H1 (cell line): ENCODE measurements around the gene WNT9A. TPM values are rescaled to one million over a fixed set of nuclear protein-coding genes. Genes with fewer than 3 reads are reported as not detected.

ENCODE experiments used
- CTCF ChIA-PET: fragments of 300-600 bp; sonication (Branson Sonifier 250); formaldehyde crosslinking; loops from one replicate; lab custom pipeline; 2021; ENCODE audit not compliant: partially characterized antibody; lab: Charles Lee
- POLR2A ChIA-PET: fragments of 300-600 bp; sonication (Branson Sonifier 250); formaldehyde crosslinking; loops from one replicate; lab custom pipeline; 2021; ENCODE audit warnings: inconsistent platforms; ENCODE audit not compliant: partially characterized antibody; lab: Charles Lee
- DNase-seq, 2 experiments: peaks; one replicate each; pipeline versions ENCODE4 v3.0.0 to v3.0.0-alpha.2; 2010 to 2022; ENCODE audit warnings: low spot score in 2 of 2, low read depth in 1 of 2, mixed read lengths in 1 of 2
- FAIRE-seq: peaks from 2 replicates; lab custom pipeline; 2011; peaks lifted over from hg19 to GRCh38; lab: Jason Lieb, UNC
- H2AFZ ChIP-seq: 2 replicates; pipeline ENCODE4 v1.8.1; 2012; ENCODE audit warnings: low read length, inconsistent platforms
- H2AK5ac ChIP-seq: 2 replicates; pipeline ENCODE4 v1.6.1; 2013; ENCODE audit warnings: low read depth, low read length
- H2BK120ac ChIP-seq: replicated peaks from 2 replicates; pipeline ENCODE3; 2013; ENCODE audit warnings: low read depth, low read length, inconsistent platforms
- H2BK12ac ChIP-seq: 2 replicates; pipeline ENCODE4 v1.6.1; 2013; ENCODE audit warnings: low read depth, low read length
- H2BK15ac ChIP-seq: 2 replicates; pipeline ENCODE4 v1.6.1; 2013; ENCODE audit warnings: low read length
- H2BK20ac ChIP-seq: 2 replicates; pipeline ENCODE4 v1.6.1; 2013; ENCODE audit warnings: low read length
- H2BK5ac ChIP-seq: 2 replicates; pipeline ENCODE4 v1.6.1; 2013; ENCODE audit warnings: low read depth, low read length
- H3K14ac ChIP-seq: 2 replicates; pipeline ENCODE4 v1.6.1; 2013; ENCODE audit warnings: inconsistent platforms; ENCODE audit not compliant: insufficient read length
- H3K18ac ChIP-seq: 2 replicates; pipeline ENCODE4 v1.6.1; 2013; ENCODE audit warnings: low read length; ENCODE audit errors: extremely low read depth
- H3K23ac ChIP-seq: 2 replicates; pipeline ENCODE4 v1.6.1; 2013; ENCODE audit warnings: inconsistent platforms; ENCODE audit not compliant: insufficient read length
- H3K23me2 ChIP-seq: 2 replicates; pipeline ENCODE4 v1.6.1; 2013; ENCODE audit warnings: low read depth, low read length
- H3K27ac ChIP-seq: 2 replicates; pipeline ENCODE4 v1.6.1; 2011; ENCODE audit warnings: low read depth, low read length, inconsistent platforms
- H3K27me3 ChIP-seq, 4 experiments: replicated peaks in 1 of 4; 1 replicate in 1 of 4; 2 replicates in 3 of 4; pipeline versions ENCODE4 v1.6.1 to v1.8.1; 2011 to 2013; ENCODE audit warnings: low read length in 3 of 4, mild to moderate bottlenecking in 3 of 4, inconsistent platforms in 2 of 4, mixed read lengths in 2 of 4, moderate library complexity in 1 of 4; ENCODE audit not compliant: control insufficient read depth in 3 of 4, insufficient read depth in 3 of 4; ENCODE audit errors: extremely low read depth in 1 of 4
- H3K36me3 ChIP-seq, 4 experiments: 2 replicates each; pipeline versions ENCODE4 v1.6.1 to v1.8.1; 2011 to 2013; ENCODE audit warnings: mild to moderate bottlenecking in 4 of 4, low read length in 3 of 4, moderate library complexity in 2 of 4, control low read depth in 1 of 4, inconsistent platforms in 1 of 4; ENCODE audit not compliant: insufficient read depth in 4 of 4, control insufficient read depth in 2 of 4
- H3K4ac ChIP-seq: replicated peaks from 2 replicates; pipeline ENCODE3; 2013; ENCODE audit warnings: low read length, low read depth, mixed read lengths, inconsistent platforms; ENCODE audit not compliant: insufficient read length
- H3K4me1 ChIP-seq, 4 experiments: replicated peaks in 1 of 4; 1 replicate in 1 of 4; 2 replicates in 3 of 4; pipeline versions ENCODE4 v1.6.1 to v1.8.1; 2011 to 2013; ENCODE audit warnings: low read length in 3 of 4, inconsistent platforms in 2 of 4, mixed read lengths in 1 of 4; ENCODE audit not compliant: insufficient read depth in 4 of 4, control insufficient read depth in 3 of 4
- H3K4me2 ChIP-seq, 2 experiments: 2 replicates each; pipeline versions ENCODE4 v1.6.1 to v1.8.1; 2011 to 2013; ENCODE audit warnings: low read depth in 2 of 2, low read length in 2 of 2, control low read depth in 1 of 2, inconsistent platforms in 1 of 2, mild to moderate bottlenecking in 1 of 2; ENCODE audit not compliant: insufficient read depth in 1 of 2
- H3K4me3 ChIP-seq, 4 experiments: fragments of 200-600, 300-600 bp in 1 of 4; sonication (generic), shearing (Covaris generic), sonication (Bioruptor Twin) in 1 of 4; 2 replicates each; pipeline versions ENCODE4 v1.5.1 to v1.8.1; 2011 to 2016; ENCODE audit warnings: low read length in 4 of 4, low read depth in 3 of 4, control low read depth in 2 of 4, inconsistent platforms in 2 of 4, mild to moderate bottlenecking in 2 of 4, mixed read lengths in 1 of 4, moderate library complexity in 1 of 4; ENCODE audit not compliant: insufficient read depth in 2 of 4; ENCODE audit errors: extremely low read depth in 1 of 4
- H3K56ac ChIP-seq: replicated peaks from 2 replicates; pipeline ENCODE3; 2013; ENCODE audit warnings: low read depth, mild to moderate bottlenecking, mixed read lengths, low read length, inconsistent platforms; ENCODE audit not compliant: insufficient read length
- H3K79me1 ChIP-seq: 2 replicates; pipeline ENCODE4 v1.6.1; 2013; ENCODE audit warnings: low read depth, low read length, control low read depth
- H3K79me2 ChIP-seq, 2 experiments: 2 replicates each; pipeline versions ENCODE4 v1.6.1 to v1.8.1; 2012 to 2013; ENCODE audit warnings: low read length in 2 of 2, mild to moderate bottlenecking in 2 of 2, inconsistent platforms in 1 of 2; ENCODE audit not compliant: insufficient read depth in 2 of 2, control insufficient read depth in 1 of 2
- H3K9ac ChIP-seq, 4 experiments: replicated peaks in 1 of 4; 1 replicate in 1 of 4; 2 replicates in 3 of 4; pipeline versions ENCODE4 v1.6.1 to v1.8.1; 2011 to 2013; ENCODE audit warnings: low read depth in 3 of 4, low read length in 3 of 4, control low read depth in 2 of 4, mild to moderate bottlenecking in 2 of 4, moderate library complexity in 2 of 4, inconsistent platforms in 1 of 4; ENCODE audit errors: extremely low read depth in 1 of 4
- H3K9me3 ChIP-seq, 2 experiments: 2 replicates each; pipeline versions ENCODE4 v1.6.1 to v1.8.1; 2012 to 2013; ENCODE audit warnings: mild to moderate bottlenecking in 2 of 2, moderate library complexity in 2 of 2, control low read depth in 1 of 2, inconsistent platforms in 1 of 2, low read depth in 1 of 2, low read length in 1 of 2, mixed read lengths in 1 of 2; ENCODE audit not compliant: insufficient read depth in 2 of 2
- H4K20me1 ChIP-seq, 2 experiments: replicated peaks in 1 of 2; 2 replicates each; pipeline versions ENCODE3 to v1.8.1; 2011 to 2013; ENCODE audit warnings: inconsistent platforms in 2 of 2, low read length in 2 of 2, mild to moderate bottlenecking in 1 of 2; ENCODE audit not compliant: insufficient read depth in 2 of 2, control insufficient read depth in 1 of 2
- H4K5ac ChIP-seq: 2 replicates; pipeline ENCODE4 v1.6.1; 2013; ENCODE audit warnings: low read length, low read depth, mixed read lengths, inconsistent platforms; ENCODE audit not compliant: insufficient read length
- H4K8ac ChIP-seq: 2 replicates; pipeline ENCODE4 v1.8.0; 2013; ENCODE audit warnings: mild to moderate bottlenecking, moderate library complexity, low read length, inconsistent platforms; ENCODE audit not compliant: insufficient read depth; ENCODE audit errors: extremely low read depth
- H4K91ac ChIP-seq: replicated peaks from 2 replicates; pipeline ENCODE3; 2013; ENCODE audit warnings: low read length, mixed read lengths, inconsistent platforms; ENCODE audit not compliant: insufficient read length
- ZNF274 ChIP-seq: IDR thresholded peaks from 2 replicates; pipeline ENCODE4 v1.7.0; 2012; ENCODE audit warnings: low read length, borderline replicate concordance; ENCODE audit errors: extremely low read depth
- WGBS, 2 experiments: shearing (Covaris generic) in 1 of 2; methylation state at CpG; one replicate each; pipeline versions ENCODE4 v1.1.6 to v1.1.7; 2013 to 2015; ENCODE audit warnings: low lambda C conversion rate in 2 of 2, mixed read lengths in 2 of 2, inconsistent platforms in 1 of 2, low coverage in 1 of 2, missing lambda C conversion rate in 1 of 2; ENCODE audit not compliant: insufficient replicate concordance in 2 of 2, insufficient coverage in 1 of 2, insufficient read length in 1 of 2; ENCODE audit errors: extremely low coverage in 1 of 2, missing lambda C conversion rate in 1 of 2; 5-methylcytosine and 5-hydroxymethylcytosine counted together
- polyA plus RNA-seq, 7 experiments: library from polyadenylated mRNA; depleted of rRNA in 3 of 7; stranded (reverse) in 5 of 7; unstranded in 2 of 7; fragments of >200 nt in 5 of 7; fragments of 200-250 nt in 2 of 7; gene quantifications; 1 replicate in 5 of 7; 2 replicates in 1 of 7; 4 replicates in 1 of 7; pipeline versions ENCODE4 v1.2.1 to v1.2.3, GENCODE V29; 2011 to 2013; ENCODE audit warnings: missing spikeins in 2 of 7, mixed read lengths in 2 of 7
- total RNA-seq: library from RNA; stranded (reverse); fragmentation: NEBNext Ultra II Directional; extraction: Animal tissue kit (Norgen Biotek cat#: 25700); gene quantifications from 2 replicates; pipeline ENCODE4 v1.2.1, GENCODE V29; 2021
- TF ChIP-seq, protein P1 (sequence below): IDR thresholded peaks from 2 replicates; pipeline ENCODE4 v1.6.1; 2012; ENCODE audit warnings: low read length, inconsistent platforms

The WNT9A gene
- total and polyA plus RNA-seq, 2 of the 8 experiments (the other 6 are each of a cell fraction or from before 2014, with no cell fraction given): 1.1 to 1.5 TPM

DNA sequence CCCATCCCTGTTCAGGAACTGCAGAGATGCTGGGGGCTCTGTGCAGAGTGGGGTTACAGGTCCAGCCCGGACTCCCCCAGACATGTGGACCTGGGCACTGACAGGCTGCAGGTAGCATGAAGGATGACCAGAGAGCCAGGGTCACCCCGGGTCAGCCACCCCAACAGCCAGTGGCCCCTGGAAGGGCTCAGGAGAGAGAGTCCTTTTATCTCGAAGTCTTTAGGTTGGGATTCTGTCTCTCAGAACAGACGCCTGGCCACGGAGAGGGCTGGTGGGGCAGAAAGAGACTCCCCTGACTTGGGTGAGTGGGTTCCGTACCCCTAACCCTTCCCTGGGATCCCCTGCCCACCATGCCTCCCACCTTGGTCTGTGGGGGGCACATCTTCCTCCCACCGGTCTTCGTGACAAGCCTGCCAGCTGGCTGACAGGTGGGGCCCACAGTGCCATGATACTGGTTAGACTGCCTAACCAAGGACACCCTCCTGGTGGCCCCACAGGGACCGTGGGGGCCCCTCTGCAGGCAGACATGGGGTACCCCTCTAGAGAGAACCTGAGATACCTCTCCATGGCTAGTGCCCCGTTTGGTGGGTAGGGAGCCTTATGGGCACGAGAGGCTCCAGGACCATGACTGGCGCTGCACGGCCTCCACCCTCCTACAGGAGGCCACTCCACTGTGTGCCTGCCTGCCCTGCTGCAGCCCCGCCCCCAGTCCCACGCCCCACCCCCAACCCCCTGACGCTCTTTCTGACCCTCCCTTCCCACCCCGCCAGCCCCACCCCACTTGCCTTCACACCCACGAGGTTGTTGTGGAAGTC is 24.2 kb downstream of the WNT9A start:
- no peak overlapping the region; the same call in 1 of the 2 replicates for H4K8ac ChIP-seq
- H2AK5ac ChIP-seq: no peak overlapping the region
- POLR2A ChIA-PET: interaction anchor here (1.6 kb wide), 1 partner anchor 11 kb away, joined by 3 read pairs; no protein-coding TSS in a partner anchor
- H4K5ac ChIP-seq: no peak overlapping the region
- no peak overlapping the region; the same call in 1 of the 2 replicates for H3K18ac ChIP-seq
- no peak overlapping the region for H3K27ac ChIP-seq
- no peaks in the 10 kb centered on the region for H3K36me3 ChIP-seq
- CTCF ChIA-PET: interaction anchor here (1.1 to 1.9 kb wide), 3 partner anchors 8 to 16 kb away, joined by 3 to 6 read pairs (median 4); no protein-coding TSS in a partner anchor
- WGBS, 2 experiments: 92% methylated on average over 11 of the region's 18 CpGs; no CpG with 5 or more reads in 1 of the 2 experiments
- H3K56ac ChIP-seq: no peak overlapping the region
- H2AFZ ChIP-seq: no peak overlapping the region
- no peak overlapping the region for H2BK120ac ChIP-seq
- DNase-seq (no peak), FAIRE-seq (no peak)
- H3K14ac ChIP-seq: no peak overlapping the region
- H3K4me3 ChIP-seq: no peak overlapping the region
- no peak overlapping the region for H2BK15ac ChIP-seq
- H3K23me2 ChIP-seq: no peaks in the 10 kb centered on the region
- H2BK20ac ChIP-seq: no peak overlapping the region
- no peak overlapping the region for H3K4ac ChIP-seq
- no peak overlapping the region for H4K91ac ChIP-seq
- no peaks in the 10 kb centered on the region for H3K9me3 ChIP-seq
- peaks cover 0 to 15% (median 8%) of the 10 kb centered on the region in 4 experiments; a peak in 5 of 7 replicates for H3K4me1 ChIP-seq
- H4K20me1 ChIP-seq: peaks cover 0 to 3% of the 10 kb centered on the region in 2 experiments
- no peak for TF ChIP-seq ZNF274
- TF ChIP-seq, protein P1, sequence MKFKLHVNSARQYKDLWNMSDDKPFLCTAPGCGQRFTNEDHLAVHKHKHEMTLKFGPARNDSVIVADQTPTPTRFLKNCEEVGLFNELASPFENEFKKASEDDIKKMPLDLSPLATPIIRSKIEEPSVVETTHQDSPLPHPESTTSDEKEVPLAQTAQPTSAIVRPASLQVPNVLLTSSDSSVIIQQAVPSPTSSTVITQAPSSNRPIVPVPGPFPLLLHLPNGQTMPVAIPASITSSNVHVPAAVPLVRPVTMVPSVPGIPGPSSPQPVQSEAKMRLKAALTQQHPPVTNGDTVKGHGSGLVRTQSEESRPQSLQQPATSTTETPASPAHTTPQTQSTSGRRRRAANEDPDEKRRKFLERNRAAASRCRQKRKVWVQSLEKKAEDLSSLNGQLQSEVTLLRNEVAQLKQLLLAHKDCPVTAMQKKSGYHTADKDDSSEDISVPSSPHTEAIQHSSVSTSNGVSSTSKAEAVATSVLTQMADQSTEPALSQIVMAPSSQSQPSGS: no peak
- no peak overlapping the region for H3K23ac ChIP-seq
- H3K9ac ChIP-seq: no peak overlapping the region
- 0 out of 2 replicates have a peak, but pooled peaks cover 3% of the 10 kb centered on the region for H3K79me1 ChIP-seq
- H2BK12ac ChIP-seq: no peak overlapping the region; the same call in 1 of the 2 replicates
- H3K27me3 ChIP-seq: no peaks in the 10 kb centered on the region; a peak in 1 of 7 replicates
- H2BK5ac ChIP-seq: no peak overlapping the region
- no peaks in the 10 kb centered on the region for H3K79me2 ChIP-seq
- no peak overlapping the region for H3K4me2 ChIP-seq
